Upper lobe of left lung (tissue), 6 donors: ENCODE data around the gene TTLL10. TPM values are rescaled to one million over a fixed set of nuclear protein-coding genes. Genes with fewer than 3 reads are reported as not detected.

Experiments used
- ATAC-seq, 2 donors: fragments of 200-7000 bp; cut with Tn5 transposase; one replicate each; pipeline ENCODE4 v1.9.1; 2022; ENCODE audit warnings: mild to moderate bottlenecking in 2 of 2, moderate library complexity in 2 of 2; ENCODE audit not compliant: low FRiP score in 2 of 2
- DNase-seq, 2 donors: peaks; one replicate each; pipeline ENCODE4 v3.0.0-alpha.2; 2019 to 2020
- H3K27ac ChIP-seq, 4 donors: fragments of 200-600 bp; sonication (generic); one replicate each; pipeline ENCODE4 v1.5.1; 2016 to 2019
- H3K27me3 ChIP-seq, 4 donors: fragments of 200-600 bp; sonication (generic); one replicate each; pipeline ENCODE4 v1.5.1; 2017 to 2019
- H3K36me3 ChIP-seq, 4 donors: fragments of 200-600 bp; sonication (generic); one replicate each; pipeline ENCODE4 v1.5.1; 2016 to 2019
- H3K4me1 ChIP-seq, 4 donors: fragments of 200-600 bp; sonication (generic); one replicate each; pipeline ENCODE4 v1.5.1; 2018 to 2019
- H3K4me3 ChIP-seq, 4 donors: fragments of 200-600 bp; sonication (generic); one replicate each; pipeline ENCODE4 v1.5.1; 2017 to 2019; ENCODE audit warnings: mild to moderate bottlenecking in 2 of 4, moderate library complexity in 1 of 4
- H3K9me3 ChIP-seq, 4 donors: fragments of 200-600 bp; sonication (generic); one replicate each; pipeline ENCODE4 v1.5.1; 2018 to 2019
- CTCF ChIP-seq, 6 experiments: fragments of 450-650 bp in 4 of 6; fragments of 200-600 bp in 2 of 6; sonication (generic) in 2 of 6; IDR thresholded peaks; one replicate each; pipeline ENCODE4 v1.5.1; 2016 to 2019; ENCODE audit warnings: antibody characterized with exemption in 6 of 6
- EP300 ChIP-seq, 4 donors: sonication (generic); formaldehyde crosslinking; IDR thresholded peaks; one replicate each; pipeline ENCODE4 v1.5.1; 2017; ENCODE audit warnings: antibody characterized with exemption in 4 of 4, control low read depth in 2 of 4
- POLR2A ChIP-seq, 4 donors: fragments of 450-650 bp; IDR thresholded peaks; one replicate each; pipeline ENCODE4 v1.5.1; 2016 to 2017; ENCODE audit warnings: antibody characterized with exemption in 4 of 4, mild to moderate bottlenecking in 2 of 4
- POLR2AphosphoS5 ChIP-seq, 2 donors: sonication (generic); formaldehyde crosslinking; IDR thresholded peaks; one replicate each; pipeline ENCODE4 v1.5.1; 2017; ENCODE audit warnings: antibody characterized with exemption in 2 of 2
- WGBS, 2 donors: methylation state at CpG; one replicate each; pipeline ENCODE4 v1.1.5; 2017 to 2018; 5-methylcytosine and 5-hydroxymethylcytosine counted together
- total RNA-seq, 6 donors: library from RNA; depleted of rRNA in 4 of 6; stranded (reverse); fragments of >200 nt in 4 of 6; gene quantifications; one replicate each; pipeline versions ENCODE4 v1.1.0 to v1.2.1, GENCODE V29; 2016 to 2021
- donor health status: DM: no; HTN: no; CAD: no; lungs with moderate emphysema.
- donor health status: DM: no; HTN: yes; CAD: no; lungs with severe emphysema.

TTLL10 gene, protein sequence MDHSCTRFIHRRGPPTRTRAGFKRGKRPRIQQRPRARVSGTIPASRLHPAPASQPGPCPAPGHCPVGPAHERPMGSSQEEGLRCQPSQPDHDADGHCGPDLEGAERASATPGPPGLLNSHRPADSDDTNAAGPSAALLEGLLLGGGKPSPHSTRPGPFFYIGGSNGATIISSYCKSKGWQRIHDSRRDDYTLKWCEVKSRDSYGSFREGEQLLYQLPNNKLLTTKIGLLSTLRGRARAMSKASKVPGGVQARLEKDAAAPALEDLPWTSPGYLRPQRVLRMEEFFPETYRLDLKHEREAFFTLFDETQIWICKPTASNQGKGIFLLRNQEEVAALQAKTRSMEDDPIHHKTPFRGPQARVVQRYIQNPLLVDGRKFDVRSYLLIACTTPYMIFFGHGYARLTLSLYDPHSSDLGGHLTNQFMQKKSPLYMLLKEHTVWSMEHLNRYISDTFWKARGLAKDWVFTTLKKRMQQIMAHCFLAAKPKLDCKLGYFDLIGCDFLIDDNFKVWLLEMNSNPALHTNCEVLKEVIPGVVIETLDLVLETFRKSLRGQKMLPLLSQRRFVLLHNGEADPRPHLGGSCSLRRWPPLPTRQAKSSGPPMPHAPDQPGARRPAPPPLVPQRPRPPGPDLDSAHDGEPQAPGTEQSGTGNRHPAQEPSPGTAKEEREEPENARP
- total RNA-seq, result 10 to 100 TPM in 2 of 6 donors, 1 to 10 TPM in 3, under 1 TPM in 1; 0.86 to 14.5 (median 5.8) TPM

DNA sequence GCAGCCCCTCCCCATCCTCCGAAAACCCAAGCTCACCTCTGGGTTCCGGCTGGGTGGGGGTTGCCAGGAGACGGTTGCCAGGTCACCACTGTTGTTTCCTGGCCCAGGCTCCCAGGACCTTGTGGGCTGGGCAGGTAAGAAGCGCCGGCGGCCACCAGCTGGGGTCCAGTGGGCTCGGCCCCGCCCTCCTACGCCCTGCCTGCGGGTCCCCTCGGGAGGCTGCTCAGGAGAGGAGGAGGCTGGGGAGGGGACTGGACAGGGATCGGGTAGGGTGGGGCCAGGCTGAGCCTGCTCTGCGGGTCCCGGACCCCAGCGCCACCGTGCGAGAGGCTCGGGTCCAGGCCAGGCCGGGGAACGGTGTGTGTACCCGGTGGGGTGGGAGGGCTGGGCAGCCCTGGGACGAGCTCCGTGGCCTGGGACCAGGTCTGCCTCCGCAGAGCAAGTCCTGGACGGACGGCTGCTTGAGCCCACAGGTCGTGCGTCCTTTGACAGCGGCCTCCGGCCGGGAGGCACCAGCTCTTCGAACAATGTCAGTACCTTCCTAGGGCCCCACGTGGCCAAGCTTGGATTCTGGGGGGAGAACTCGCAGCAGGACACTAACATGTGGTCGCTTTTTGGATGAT is at the start of gene TTLL10:
Gene TTLL10 (plus strand): TSS at position 88 of the 623 bp plus-strand sequence. CDS start 5,336 bp downstream, outside the sequence.
- Histone ChIP-seq H3K27me3 (peaks cover 0 to 8% (median 1%) of the 10 kb centered on the region in 4 donors), H3K36me3 (peaks cover 0 to 2% (median 0%) of the 10 kb centered on the region in 4 donors), H3K4me1 (peaks cover 0 to 9% (median 7%) of the 10 kb centered on the region in 4 donors), H3K4me3 (no peak within 1 kb of the TSS), H3K9me3 (no peaks in the 10 kb centered on the region), H3K27ac (no peak within 1 kb of the TSS)
- TF ChIP-seq POLR2AphosphoS5 (IDR thresholded peaks at IDR 0.05) (no peak), POLR2A (IDR thresholded peaks at IDR 0.05) (no peak), CTCF (IDR thresholded peaks at IDR 0.05) (no peak), EP300 (IDR thresholded peaks at IDR 0.05) (no peak)
- ATAC-seq (no peak), DNase-seq (peak in 1 of 2 donors; percentile 83)
- 23 to 39% methylated on average over 14 to 24 of the region's 35 CpGs for WGBS, 2 donors

- ATAC-seq (no peak), DNase-seq (no peak)
- no peak overlapping the region for H3K4me3 ChIP-seq
- H3K36me3 ChIP-seq, result no peaks in the 10 kb centered on the region
- peaks cover 8 to 31% (median 22%) of the 10 kb centered on the region in 4 donors for H3K4me1 ChIP-seq
- TF ChIP-seq POLR2A (IDR thresholded peaks at IDR 0.05) (no peak), CTCF (IDR thresholded peaks at IDR 0.05) (no peak), EP300 (IDR thresholded peaks at IDR 0.05) (no peak), POLR2AphosphoS5 (IDR thresholded peaks at IDR 0.05) (no peak)
- H3K27me3 ChIP-seq, result no peaks in the 10 kb centered on the region
- WGBS, 2 donors, result 71 to 77% methylated on average over 5 to 6 of the region's 7 CpGs
- H3K9me3 ChIP-seq, result no peaks in the 10 kb centered on the region
- no peak overlapping the region for H3K27ac ChIP-seq
These were observed 49.2 kb upstream of the TTLL10 start for GRCh38 chr1:1124508-1124785.

DNA sequence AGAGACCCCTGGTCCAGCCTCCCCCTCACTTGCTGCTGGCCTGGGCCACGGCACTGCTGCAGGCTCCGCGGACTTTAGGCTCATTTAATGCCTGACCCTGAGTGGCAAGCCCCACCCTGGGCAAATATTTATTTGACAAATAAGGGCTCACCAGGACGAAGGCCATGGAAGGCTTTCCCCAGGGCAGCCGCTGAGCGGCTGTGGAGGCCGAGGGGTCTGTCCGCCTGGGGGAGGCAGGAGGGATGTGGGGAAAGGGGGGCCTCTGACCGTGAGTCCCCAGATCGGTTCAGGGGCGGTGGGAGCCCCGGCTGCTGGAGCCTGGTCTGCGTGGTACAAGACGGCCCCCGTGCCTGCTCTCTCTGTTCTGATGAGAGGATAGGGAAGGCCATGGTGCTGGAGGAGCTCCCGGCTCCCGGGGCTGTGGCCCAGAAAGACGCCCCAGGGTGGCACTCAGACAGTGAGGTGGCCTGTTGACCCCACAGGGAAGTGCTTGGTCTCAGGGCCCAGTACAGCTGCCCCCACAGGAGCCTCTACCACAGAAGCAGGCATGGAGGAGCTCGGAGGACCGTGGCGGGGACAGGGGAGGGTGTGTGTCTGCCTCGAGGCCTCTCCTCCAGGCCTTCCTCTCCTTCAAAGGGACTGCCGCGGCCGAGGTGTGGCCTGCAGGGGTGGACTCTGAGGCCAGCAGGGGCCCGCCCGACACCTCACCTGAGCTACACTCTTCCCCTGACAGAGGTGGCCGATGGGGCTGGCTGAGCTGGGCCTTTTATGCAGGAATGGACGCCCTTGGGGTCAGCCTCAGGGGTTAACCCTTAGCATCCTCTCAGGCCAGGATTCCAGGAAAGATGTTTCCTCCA is 48.7 kb upstream of the TTLL10 start:
- Histone ChIP-seq H3K4me3 (no peak overlapping the region), H3K36me3 (no peaks in the 10 kb centered on the region), H3K4me1 (peaks cover 8 to 31% (median 22%) of the 10 kb centered on the region in 4 donors), H3K27ac (peak overlapping the region in 2 of 4 donors; percentile 35 to 49), H3K9me3 (no peaks in the 10 kb centered on the region), H3K27me3 (no peaks in the 10 kb centered on the region)
- ATAC-seq, result peak in 1 of 2 donors; percentile 21
- peak in 1 of 2 donors; percentile 82 for DNase-seq
- 60 to 84% methylated on average over 25 to 26 of the region's 29 CpGs for WGBS, 2 donors
- TF ChIP-seq EP300 (IDR thresholded peaks at IDR 0.05), result no peak
- no peak for TF ChIP-seq CTCF (IDR thresholded peaks at IDR 0.05)
- TF ChIP-seq POLR2A (IDR thresholded peaks at IDR 0.05), result no peak
- TF ChIP-seq POLR2AphosphoS5 (IDR thresholded peaks at IDR 0.05), result no peak

- H3K4me3 ChIP-seq, result no peak overlapping the region
- DNase-seq, result peak in 1 of 2 donors; percentile 75
- 88 to 93% methylated on average over 16 to 18 of the region's 18 CpGs for WGBS, 2 donors
- no peak for ATAC-seq
- no peaks in the 10 kb centered on the region for H3K9me3 ChIP-seq
- no peaks in the 10 kb centered on the region for H3K36me3 ChIP-seq
- no peak for TF ChIP-seq CTCF (IDR thresholded peaks at IDR 0.05)
- TF ChIP-seq EP300 (IDR thresholded peaks at IDR 0.05), result no peak
- TF ChIP-seq POLR2AphosphoS5 (IDR thresholded peaks at IDR 0.05), result no peak
- TF ChIP-seq POLR2A (IDR thresholded peaks at IDR 0.05), result no peak
- H3K4me1 ChIP-seq, result peaks cover 8 to 37% (median 23%) of the 10 kb centered on the region in 4 donors
- no peaks in the 10 kb centered on the region for H3K27me3 ChIP-seq
- no peak overlapping the region for H3K27ac ChIP-seq
These were observed 47.7 kb upstream of the TTLL10 start for GRCh38 chr1:1125945-1126344.
